DMS 273 (cell line): ENCODE data around the gene CAMK2B.

Source experiments
- DNase-seq: peaks from one replicate; lab custom pipeline; 2025; ENCODE audit not compliant: unreplicated experiment; lab: John Stamatoyannopoulos, UW

The CAMK2B gene

DNA sequence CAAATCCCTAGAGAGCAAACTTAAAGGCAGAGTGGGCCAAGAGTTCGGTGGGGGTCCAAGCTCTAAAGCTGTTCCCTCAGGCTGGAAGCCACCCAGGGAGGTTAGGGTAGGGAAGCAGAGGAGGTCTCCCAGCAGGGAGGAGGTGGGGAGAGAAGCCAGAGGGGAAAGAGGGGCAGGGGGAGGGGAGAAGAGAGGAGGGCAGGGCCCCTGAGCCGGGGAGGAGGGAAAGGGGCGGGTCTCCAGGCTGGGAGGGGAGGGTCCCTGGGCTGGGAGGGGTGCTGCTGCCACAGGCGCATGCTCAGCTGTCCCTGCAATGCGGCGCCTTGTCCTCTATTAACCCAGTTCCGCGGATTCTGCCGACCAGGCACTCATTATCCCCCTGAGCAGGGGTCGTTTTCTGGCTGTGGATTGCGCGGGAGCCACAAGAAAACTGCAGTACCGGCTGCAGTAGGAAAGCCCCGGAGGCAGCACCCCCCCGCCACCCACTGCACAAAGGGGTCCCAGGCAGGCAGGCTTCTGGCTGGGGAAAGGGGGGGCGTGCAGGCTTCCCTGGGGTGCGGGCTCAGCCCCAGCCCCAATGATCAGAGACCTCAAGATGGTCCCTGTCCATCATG, 49.3 kb downstream of the CAMK2B start:
- peak; percentile 67 for DNase-seq

DNA sequence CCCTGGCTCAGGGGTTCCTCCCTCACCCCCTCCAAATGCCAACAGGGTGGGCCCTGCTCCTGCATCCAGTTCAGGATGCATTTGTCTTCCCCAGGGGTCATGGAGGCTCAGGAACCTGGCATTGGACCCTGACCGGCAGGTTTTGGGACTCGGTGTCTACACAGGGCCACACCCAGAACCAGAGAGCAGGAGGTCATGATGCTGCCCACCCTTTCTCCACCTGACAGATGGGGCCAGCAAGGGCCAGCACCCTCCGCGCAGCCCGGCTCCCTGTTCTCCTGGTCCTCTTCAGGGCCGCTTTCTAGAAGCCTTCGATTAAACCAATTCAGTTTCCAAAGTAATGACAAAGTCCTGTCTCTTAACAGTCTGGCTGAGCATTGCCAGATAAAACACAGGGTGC, 50.2 kb downstream of the CAMK2B start:
- no peak for DNase-seq

DNA sequence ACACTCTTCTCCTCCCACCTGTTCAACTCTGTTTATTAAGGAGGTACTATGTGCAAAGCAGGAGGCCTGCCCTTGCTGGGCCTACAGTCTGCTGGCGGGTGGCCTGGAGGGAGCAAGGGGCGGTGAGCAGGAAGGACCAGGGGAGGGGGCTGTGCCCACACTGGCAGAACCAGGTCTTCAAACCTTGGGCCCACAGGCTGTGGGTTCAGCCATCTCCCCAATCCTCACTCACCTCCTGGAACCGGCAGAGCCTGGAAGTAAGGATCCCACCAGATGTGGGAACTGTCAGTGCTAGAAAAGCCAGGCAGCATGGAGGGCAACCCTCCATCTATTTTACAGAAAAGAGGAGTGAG, 50.8 kb downstream of the CAMK2B start:
- no peak for DNase-seq

DNA sequence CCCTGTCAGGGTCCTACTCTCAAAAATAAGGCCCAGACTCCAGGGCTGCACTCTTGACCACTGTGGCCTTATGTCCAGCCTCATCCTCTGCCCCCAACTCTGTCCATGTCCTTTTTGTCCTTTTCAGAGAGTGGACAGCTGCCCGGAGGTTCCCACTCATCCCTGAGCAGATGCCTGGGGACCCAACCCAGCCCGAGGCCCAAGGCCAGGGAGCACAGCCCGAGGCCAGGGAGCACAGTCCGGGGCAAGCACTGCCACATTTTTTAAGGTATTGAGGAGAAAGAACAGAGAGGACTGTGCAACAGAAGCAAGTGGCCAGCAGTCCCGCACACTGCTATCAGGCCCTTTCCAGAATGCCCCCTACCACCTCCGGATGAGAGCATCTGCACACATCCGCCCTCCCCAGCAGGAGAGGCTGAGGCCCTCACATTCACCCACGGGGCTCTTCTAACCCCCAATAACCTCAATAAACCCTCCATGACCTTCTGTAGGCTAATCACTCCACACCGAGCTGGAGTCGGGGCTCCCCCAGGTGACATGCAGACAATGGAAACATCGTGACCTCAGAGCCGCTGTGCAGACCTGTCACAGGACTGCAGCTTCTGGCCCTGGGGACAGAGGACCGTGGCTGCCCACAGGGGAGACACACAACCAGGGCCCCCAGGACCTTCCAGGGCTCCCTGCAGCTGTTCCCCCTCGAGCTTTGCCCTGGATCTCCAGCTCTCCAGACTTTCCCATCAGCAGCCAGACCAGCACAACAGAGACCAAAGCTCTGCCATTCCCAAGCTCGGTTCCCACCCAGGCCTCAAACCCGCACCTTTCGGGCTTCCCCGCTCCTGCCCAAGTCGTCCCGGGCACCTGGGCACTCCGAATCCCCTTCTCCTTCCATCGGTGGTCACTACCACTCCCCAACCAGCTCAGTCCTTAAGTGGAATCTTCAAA, 51.4 kb downstream of the CAMK2B start:
- no peak for DNase-seq

DNA sequence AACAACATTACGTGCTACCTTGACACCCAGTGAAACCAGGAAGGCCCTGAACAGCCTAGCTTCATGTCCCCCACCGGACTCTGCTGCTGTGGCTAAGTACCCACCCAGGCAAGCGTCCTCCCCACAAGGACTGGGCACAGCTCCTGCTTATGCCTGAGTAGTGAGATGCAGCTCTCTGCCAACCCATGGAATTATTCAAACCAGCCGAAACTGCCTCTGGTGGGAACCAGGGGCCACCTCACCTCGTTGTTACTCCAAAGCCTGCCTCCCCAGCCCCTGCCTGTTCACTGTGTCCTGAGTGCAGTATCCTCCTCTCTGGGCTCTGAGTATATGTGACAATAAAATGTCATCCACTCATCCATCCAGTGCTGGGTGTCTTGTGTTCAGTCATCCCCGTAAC, 52.4 kb downstream of the CAMK2B start:
- DNase-seq, result no peak

DNA sequence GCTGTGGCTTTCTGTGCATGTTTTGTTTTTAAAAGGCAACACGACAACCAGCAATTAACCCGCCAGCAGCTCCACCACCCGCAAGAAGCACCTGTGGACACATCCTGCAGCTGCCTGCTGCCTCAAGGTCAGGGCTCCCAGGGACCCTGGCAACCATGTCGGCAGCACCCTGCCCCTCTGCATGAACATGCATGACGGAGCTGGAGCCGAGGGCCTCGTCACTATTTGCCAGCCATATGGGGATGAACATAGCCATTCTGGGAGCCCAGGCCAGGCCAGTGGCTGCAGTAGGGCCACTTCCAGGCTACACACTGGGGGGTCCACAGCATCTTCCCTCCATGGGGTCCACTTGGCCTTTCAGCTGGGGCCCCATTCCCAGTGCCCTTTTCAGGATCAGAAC, 52.9 kb downstream of the CAMK2B start:
- DNase-seq, result no peak

DNA sequence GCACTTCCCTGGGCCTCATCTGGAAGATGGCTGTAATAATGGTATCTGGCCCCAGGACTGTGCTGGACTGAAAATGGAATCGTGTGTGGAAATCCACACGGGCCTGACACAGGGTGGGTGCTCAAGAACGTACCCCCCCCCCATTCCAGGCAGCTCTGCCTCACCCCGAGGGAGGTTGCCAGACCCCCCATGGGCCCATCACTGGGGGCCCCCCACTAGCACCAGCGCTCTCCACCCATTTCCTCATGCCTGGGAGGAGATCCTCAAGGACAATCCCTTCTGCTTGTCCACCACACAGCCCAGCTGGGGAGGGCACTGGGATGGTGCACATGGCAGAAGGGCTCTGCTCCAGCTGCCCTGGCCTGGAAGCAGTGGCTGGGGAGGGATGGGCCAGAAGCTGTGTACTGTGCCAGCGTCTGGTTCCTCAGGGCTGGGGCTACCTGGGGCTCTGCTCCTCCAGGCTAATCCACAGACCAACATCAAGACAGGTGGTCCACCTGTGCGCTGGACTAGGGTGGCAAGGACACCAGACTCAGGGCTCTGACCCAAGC, 55.4 kb downstream of the CAMK2B start:
- DNase-seq, result peak; percentile 53

DNA sequence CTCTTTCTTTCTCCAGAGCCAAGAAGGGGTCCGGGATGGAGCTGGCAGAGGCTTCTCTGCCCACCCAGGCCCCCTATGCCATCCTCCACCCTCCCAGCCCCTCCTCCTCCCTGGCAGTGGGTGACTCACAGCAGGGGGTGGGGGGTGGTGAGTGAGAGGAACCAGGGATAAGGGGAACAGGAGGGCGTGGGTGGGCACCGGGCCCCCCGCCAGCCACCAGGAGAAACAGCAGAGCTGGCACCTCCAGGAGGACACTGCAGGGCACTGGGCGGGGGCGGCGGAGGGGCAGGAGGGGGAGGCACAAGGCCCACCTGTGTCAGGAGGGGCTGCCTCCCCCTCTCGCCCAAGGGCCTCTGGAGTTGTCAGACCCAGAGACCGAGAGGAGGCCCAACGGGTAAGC, 56.0 kb downstream of the CAMK2B start:
- no peak for DNase-seq

DNA sequence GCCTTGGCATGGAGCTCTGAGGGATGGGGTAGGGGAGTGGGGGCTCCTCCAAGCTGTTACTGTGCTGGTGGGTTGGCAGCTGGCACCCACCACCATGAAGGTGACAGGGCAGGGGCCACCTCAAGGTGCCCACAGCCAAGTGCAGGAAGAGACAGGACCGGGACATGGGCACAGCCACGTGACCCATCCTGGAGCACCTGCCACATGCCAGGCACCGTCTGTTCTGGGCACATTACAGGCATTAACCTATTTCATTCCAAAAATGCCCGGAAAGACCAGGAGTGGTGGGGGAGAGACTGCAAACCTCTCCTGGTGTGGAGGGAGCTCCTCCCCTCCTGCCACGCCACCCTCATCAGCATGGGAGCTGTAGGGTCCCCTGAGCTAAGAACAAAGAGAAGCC, 56.7 kb downstream of the CAMK2B start:
- DNase-seq, result peak; percentile 43

DNA sequence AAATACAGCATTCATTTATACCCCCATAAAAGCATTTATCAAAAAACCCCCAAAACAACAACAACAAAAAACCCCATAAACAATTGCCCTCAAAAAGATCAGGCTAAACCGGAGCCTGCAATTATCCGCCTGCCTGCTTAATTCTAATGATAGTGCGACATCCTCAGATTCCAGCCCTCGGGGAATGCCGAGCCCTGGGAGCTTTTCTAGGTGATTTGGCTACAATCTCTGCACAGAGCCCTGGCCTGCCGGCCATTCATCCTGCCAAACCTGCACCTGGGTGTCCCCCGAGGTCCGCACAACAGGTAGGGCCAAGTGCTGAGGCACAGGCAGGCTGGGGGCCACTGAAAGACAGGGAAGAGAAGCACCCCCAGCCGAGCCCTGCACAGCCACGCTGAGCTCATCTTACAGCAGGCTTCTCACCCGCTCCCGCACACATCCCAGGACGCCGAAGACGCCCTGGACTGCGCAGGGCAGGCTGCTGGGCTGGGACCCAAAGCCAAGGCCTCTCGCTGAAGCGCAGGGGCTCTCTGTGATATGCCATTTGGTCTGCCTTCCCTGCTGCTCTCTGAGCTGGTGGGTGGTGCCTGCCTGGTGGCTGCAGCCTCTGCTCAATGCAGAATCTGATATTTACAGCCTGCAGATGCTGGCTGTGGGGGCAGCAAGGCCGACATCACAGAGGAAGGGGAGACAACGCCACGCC, 57.5 kb downstream of the CAMK2B start:
- peak; percentile 84 for DNase-seq

DNA sequence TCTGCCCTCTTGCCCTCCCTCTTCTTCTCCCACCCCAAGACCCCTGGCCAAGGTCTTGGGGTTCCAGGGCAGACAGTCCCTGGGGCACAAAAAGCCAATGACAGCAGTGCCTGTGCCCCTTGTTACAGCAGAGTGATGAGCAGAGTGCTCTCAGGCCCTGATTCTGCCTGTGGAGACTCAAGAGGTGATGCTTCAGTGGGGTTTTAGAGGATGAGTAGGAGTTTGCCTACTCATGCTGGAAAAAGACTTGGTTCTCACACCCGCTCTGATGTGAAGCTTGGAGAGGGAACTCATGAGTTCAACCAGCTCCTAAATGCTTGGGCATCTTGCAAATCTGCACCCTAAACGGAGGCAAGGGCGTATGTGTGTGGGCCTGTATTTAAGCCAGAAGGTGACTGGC, 58.2 kb downstream of the CAMK2B start:
- no peak for DNase-seq

DNA sequence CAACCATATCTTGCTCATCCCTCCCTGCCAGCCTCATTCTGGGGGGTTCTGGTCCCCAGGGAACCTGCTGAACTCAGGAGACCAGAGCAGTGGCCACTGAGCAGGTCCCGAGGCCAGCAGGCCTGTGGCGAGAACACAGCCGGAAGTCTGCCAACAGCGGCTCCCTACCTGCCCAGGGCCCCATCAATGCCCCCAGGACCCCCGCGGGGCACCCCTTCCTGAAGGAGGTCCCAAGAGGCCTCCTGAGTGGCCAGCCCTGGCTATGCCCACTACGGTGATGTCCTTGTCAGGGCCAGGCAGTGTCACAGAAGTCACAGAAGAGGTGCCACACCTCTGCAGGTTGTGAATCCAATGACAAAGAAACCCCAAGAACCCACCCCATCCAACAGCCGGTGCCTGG, 58.9 kb downstream of the CAMK2B start:
- no peak for DNase-seq

DNA sequence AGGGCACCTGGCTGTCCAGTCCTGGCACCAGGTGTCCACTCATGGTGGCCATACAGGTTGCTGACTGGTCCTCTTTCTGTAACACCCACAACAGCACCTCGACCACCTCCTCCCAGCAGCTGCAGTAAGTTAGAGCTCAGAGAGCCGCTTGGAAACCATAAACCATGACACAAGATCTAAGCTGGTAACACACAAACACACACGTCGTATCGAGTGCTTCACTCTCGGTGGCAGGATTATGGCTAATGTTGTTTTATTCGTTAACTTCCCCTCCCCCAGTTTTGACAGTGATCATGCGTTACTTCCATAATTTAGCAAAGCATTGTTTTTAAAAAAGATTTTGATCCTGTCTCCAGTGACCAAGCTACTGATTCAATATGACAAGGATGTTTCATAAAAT, 59.7 kb downstream of the CAMK2B start:
- DNase-seq, result no peak

DNA sequence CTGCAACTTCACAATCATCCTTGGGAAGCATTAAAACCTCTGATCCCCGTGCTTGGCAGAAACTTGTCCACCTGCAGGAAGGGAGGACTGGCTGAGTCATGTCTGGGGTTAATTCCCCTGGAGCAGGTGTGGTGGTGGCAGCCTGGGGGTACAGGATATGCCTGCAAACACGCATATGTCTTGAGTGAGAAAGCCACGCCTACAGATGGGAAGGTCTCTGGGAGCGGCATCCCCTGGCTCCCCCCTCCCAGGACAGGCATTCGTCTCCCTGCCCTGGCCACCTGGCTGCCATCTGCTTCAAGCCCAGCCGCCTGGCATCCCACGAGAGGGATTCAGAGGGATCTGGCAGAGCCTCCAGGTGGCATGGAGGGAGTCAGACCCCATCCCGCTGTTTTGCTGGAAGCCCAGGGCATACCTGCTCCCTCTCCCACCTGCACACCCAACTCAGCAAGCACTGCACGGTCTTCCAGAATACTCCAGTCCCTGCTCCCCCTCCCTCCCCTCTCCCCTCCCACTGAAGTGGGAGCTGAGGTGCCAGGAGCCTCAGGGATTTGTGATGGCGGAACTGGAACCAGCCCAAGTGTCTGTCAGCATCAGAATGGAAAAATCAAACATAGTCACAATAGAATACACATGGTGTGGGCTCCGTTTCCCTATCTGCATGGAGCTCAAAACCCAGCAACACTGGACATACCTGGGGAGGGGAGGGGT, 61.0 kb downstream of the CAMK2B start:
- peak; percentile 98 for DNase-seq

DNA sequence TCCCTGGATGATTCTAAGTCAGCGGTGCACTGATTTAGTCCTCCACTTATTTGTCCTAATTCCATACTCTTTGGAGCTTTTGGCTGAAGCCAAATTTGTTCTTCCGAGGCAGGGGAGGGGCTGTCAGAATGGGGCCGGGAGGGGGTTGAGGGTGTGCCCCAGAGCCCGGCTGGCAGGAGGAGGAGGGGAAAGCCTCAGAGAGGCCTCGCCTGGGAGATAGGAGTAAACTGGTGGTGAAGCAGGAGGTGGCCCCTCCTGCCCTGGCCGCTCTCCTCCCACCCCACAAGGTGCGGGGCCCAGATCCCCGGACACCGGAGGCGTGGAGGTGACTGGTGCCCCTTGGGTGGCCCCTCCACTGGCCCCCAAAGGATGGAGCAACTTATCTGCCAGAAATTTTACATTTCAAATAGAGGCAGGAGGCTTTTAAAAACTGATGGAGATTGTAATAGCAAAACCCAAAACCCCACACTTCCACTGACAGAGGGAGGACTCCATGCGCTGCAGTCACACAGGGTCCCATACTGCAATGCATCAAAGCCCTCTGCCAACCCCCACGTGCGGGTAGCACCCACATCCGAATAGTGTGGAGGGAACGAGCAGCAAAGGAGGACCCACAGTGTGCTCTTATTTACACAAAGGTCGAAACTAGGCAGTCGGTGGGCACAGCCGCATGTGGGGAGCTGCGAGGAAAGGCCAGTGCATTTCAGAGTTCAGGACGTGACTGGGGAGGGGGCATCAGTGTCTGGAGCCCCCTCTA, 61.9 kb downstream of the CAMK2B start:
- peak; percentile 37 for DNase-seq

DNA sequence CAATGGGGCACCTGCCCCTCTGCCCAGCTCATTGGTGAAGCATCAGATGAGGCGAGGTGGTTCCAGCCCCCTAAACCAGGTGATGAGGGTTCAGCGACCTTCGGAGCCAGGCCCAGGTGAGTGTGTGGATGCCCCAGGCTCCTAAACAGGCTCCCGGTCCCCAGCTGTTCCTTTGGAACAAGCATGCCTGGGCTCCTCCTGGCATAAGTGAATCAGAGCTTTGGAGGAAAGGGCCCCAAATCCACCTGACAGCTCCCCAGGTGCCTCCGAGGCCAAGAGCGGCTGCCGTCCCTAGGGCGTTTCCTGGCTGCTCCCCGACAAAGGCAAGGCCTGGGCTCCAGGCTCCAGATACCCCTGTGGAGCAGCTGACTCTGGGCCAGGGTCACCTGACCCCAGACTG, 63.4 kb downstream of the CAMK2B start:
- DNase-seq, result peak; percentile 31

DNA sequence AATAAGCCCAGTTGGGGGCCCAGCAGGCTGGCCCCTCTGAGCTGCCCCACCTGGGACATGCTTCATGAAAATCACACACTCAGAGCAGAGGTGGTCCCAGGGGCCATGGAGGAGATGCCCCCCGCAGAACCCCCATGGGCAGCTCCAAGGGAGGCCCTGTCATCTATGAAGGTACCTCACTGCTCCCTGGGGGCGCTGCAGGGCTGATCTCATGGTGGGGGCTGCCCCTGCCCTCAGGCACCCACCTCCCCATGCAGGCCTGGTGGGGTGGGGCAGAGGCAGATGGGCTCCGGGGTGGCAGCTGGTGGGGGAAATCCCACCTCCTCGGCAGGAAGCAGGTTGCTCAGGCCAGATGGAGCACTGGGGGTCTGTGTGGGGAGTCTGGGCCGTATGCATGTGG, 64.2 kb downstream of the CAMK2B start:
- peak; percentile 87 for DNase-seq

DNA sequence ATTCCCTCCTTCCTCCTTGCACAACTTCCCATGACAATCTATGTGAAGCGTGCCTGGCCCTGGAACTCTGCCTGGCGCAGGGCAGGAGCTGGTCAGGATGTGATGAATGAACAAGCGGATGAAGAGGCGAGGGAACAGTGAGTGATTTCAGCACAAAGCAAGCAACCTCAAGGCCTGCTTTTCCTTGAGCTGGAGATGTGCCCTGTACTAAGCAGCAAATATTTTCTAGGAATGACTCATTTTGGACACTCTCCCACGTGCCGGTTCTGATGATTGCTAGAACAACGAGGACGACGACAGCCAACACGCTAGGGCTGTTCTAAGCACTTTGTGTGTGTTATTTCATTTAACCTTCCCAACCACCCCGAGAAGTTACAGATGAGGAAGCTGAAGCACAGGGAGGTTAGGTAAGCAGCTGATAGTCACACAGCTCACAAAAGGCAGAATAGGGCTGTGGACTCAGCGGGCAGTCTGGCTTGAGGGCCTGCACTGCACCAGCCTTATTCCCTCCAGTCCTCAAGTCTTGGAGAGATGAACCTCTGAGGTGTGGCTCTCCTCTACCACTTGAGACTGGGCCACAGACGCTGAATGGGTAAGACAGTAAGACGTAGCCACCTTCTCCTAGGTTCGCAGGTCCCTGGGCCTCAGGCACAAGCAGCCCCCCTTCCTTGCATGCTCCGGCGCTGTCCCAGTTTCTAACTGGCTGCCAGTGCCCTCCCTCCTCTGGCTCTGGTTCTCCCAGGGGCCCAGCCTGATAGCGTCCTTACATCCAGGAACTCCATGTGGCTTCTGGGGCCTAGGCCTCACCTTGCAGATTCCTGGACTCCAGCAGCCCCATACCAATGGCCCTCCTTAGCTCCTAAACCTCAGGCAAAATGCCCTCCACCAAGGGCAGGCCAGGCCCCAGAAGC, 65.6 kb downstream of the CAMK2B start:
- no peak for DNase-seq

DNA sequence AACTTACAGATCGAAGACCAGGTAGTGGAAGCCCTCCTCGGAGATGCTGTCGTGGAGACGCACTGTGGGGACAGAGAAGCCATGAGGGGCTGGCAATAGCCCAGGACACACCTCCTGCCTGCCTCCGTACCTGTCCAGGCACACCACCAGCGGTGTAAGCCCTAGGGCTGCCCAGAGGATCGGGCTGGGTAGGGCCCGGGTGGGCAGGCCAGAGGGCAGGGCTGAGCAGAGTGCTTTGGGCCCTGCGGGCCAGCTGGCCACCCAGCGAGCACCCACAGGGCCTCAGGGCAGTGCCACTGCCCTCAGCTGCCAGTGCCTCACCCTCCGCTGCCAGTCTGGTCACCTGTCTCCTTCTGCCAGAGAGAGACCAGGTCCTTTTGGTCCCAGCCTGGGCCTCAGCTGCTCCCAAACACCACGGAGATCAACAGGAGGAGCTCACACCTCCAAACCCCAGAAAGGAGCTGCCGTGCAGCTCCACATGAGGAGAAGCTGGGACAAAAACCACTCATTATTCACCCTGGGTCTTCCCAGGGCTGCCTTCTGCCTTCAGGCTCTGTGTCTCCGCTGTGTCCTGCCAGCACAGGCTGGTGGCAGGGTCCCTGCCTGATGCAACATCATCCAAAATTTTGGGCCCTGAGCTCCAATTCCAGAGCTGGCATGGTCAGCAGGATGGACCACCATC, 66.4 kb downstream of the CAMK2B start:
- no peak for DNase-seq
